Mesenchymal stem cell (in vitro differentiated cells and primary cell): ENCODE results near the gene CRNKL1.
"Not testable (repeated sequence)": the region's sequence is repeated elsewhere in the genome, so short reads cannot be mapped to it uniquely, and the experiment has no call there.

Experiments used
- DNase-seq: peaks from one replicate; pipeline ENCODE4 v3.0.0-alpha.2; 2013
- H2AFZ ChIP-seq: one replicate; pipeline ENCODE4 v1.6.1; 2013; ENCODE audit warnings: low read depth, mild to moderate bottlenecking, control low read depth, inconsistent platforms, low read length, moderate library complexity
- H2AK5ac ChIP-seq: 2 replicates; pipeline ENCODE4 v1.6.1; 2013; ENCODE audit warnings: low read length, moderate library complexity, mild to moderate bottlenecking, inconsistent platforms; ENCODE audit not compliant: severe bottlenecking
- H2BK120ac ChIP-seq: one replicate; pipeline ENCODE4 v1.6.1; 2013; ENCODE audit warnings: low read depth, mild to moderate bottlenecking, inconsistent platforms, low read length, moderate library complexity
- H2BK12ac ChIP-seq, 2 experiments: one replicate each; pipeline ENCODE4 v1.6.1; 2013; ENCODE audit warnings: inconsistent platforms in 2 of 2, low read length in 2 of 2, mild to moderate bottlenecking in 2 of 2, moderate library complexity in 2 of 2, control low read depth in 1 of 2
- H2BK15ac ChIP-seq: one replicate; pipeline ENCODE4 v1.6.1; 2013; ENCODE audit warnings: mild to moderate bottlenecking, low read depth, inconsistent platforms; ENCODE audit not compliant: poor library complexity, severe bottlenecking
- H2BK5ac ChIP-seq: 2 replicates; pipeline ENCODE4 v1.6.1; 2013; ENCODE audit warnings: low read depth, mild to moderate bottlenecking, low read length, control low read depth, inconsistent platforms; ENCODE audit not compliant: poor library complexity, severe bottlenecking
- H3K14ac ChIP-seq, 2 experiments: one replicate each; pipeline ENCODE4 v1.6.1; 2013; ENCODE audit warnings: inconsistent platforms in 2 of 2, low read length in 2 of 2, control low read depth in 1 of 2, mild to moderate bottlenecking in 1 of 2, moderate library complexity in 1 of 2
- H3K18ac ChIP-seq, 2 experiments: one replicate each; pipeline ENCODE4 v1.6.1; 2013; ENCODE audit warnings: inconsistent platforms in 2 of 2, low read length in 2 of 2, control low read depth in 1 of 2, low read depth in 1 of 2, mild to moderate bottlenecking in 1 of 2
- H3K23ac ChIP-seq, 2 experiments: one replicate each; pipeline ENCODE4 v1.6.1; 2013; ENCODE audit warnings: inconsistent platforms in 2 of 2, low read length in 2 of 2, mild to moderate bottlenecking in 2 of 2, moderate library complexity in 2 of 2, control low read depth in 1 of 2
- H3K27ac ChIP-seq: 2 replicates; pipeline ENCODE4 v1.5.1; 2013; ENCODE audit warnings: mild to moderate bottlenecking, moderate library complexity, low read length, control low read depth, inconsistent platforms; ENCODE audit not compliant: poor library complexity, severe bottlenecking
- H3K27me3 ChIP-seq, 2 experiments: 2 replicates each; pipeline versions ENCODE4 v1.6.1 to v1.7.0; 2013; ENCODE audit warnings: low read length in 2 of 2, mild to moderate bottlenecking in 2 of 2, moderate library complexity in 2 of 2, control low read depth in 1 of 2, inconsistent platforms in 1 of 2; ENCODE audit not compliant: control insufficient read depth in 1 of 2, insufficient read depth in 1 of 2
- H3K36me3 ChIP-seq, 2 experiments: 2 replicates each; pipeline versions ENCODE4 v1.6.1 to v1.7.0; 2013; ENCODE audit warnings: low read length in 2 of 2, control low read depth in 1 of 2, inconsistent platforms in 1 of 2, low read depth in 1 of 2, mild to moderate bottlenecking in 1 of 2; ENCODE audit not compliant: insufficient read depth in 2 of 2, control insufficient read depth in 1 of 2
- H3K4ac ChIP-seq, 2 experiments: one replicate each; pipeline ENCODE4 v1.6.1; 2013; ENCODE audit warnings: inconsistent platforms in 2 of 2, low read length in 2 of 2, mild to moderate bottlenecking in 2 of 2, moderate library complexity in 2 of 2, control low read depth in 1 of 2, low read depth in 1 of 2
- H3K4me1 ChIP-seq: 2 replicates; pipeline ENCODE4 v1.6.1; 2013; ENCODE audit warnings: low read depth, low read length, control low read depth; ENCODE audit not compliant: control insufficient read depth, insufficient read depth
- H3K4me2 ChIP-seq: 2 replicates; pipeline ENCODE4 v1.6.1; 2013; ENCODE audit warnings: low read length, mild to moderate bottlenecking, inconsistent platforms; ENCODE audit not compliant: poor library complexity, severe bottlenecking
- H3K4me3 ChIP-seq, 2 experiments: 2 replicates each; pipeline versions ENCODE4 v1.5.1 to v1.7.0; 2013; ENCODE audit warnings: low read length in 2 of 2, mild to moderate bottlenecking in 2 of 2, control low read depth in 1 of 2, low read depth in 1 of 2; ENCODE audit not compliant: insufficient read depth in 1 of 2
- H3K79me1 ChIP-seq: replicated peaks from 2 replicates; pipeline ENCODE4 v1.6.1; 2013; ENCODE audit warnings: mild to moderate bottlenecking, control low read depth, low read length, inconsistent platforms; ENCODE audit not compliant: poor library complexity, severe bottlenecking
- H3K9ac ChIP-seq: 2 replicates; pipeline ENCODE4 v1.7.0; 2013; ENCODE audit warnings: mild to moderate bottlenecking, low read length, moderate library complexity
- H3K9me3 ChIP-seq: 2 replicates; pipeline ENCODE4 v1.7.0; 2013; ENCODE audit warnings: mild to moderate bottlenecking, low read length; ENCODE audit not compliant: control insufficient read depth
- H4K8ac ChIP-seq: one replicate; pipeline ENCODE4 v1.6.1; 2013; ENCODE audit warnings: inconsistent platforms, mild to moderate bottlenecking, low read length, moderate library complexity
- H4K91ac ChIP-seq: one replicate; pipeline ENCODE4 v1.6.1; 2013; ENCODE audit warnings: mild to moderate bottlenecking, low read length, inconsistent platforms
- WGBS: methylation state at CpG from one replicate; pipeline ENCODE4 v1.1.7; 2013; ENCODE audit warnings: mixed read lengths; 5-methylcytosine and 5-hydroxymethylcytosine counted together

CRNKL1 gene

DNA sequence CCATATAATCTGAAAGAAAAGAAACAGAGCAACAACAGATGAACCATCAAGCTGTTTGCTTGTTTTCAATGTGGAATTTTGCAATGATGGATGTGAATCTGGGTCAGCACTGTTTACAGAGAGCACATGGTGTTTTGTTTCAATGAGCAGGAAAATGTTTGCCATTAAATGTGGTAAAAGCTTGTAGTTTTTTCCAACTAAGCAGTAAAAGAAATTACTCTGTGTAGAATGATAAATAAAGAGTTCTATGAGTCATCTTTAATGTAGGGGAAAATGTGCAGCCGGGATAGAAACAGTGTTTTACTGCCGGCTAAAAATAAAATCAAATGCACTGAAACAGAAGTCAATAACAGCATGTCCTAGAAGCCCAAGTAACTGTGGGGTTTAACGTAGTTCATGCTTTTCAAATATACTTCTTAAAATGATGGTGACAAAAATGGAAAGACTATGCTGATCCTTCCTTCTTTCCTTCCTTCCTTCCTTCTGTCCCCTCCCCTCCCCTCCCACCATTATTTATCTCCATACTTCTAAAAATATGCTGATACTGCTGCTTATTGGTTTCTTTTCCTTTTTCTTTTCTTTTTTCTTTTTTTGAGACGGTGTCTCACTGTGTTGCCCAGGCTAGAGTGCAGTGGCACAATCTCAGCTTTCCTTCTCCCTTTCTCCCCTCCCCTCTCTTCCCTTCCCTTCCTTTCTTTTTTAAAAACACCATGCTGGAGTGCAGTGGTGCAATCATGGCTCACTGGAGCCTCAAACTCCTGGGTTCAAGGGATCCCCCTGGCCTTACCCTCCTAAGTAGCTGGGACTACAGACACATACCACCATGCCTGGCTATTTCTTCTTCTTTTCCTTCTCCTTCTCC is 41.4 kb downstream of the CRNKL1 start:
- Histone ChIP-seq H2AK5ac (no peak overlapping the region), H3K14ac (no peak overlapping the region), H2BK120ac (peak overlapping the region; percentile 49), H3K36me3 (peaks cover 3% of the 10 kb centered on the region in 2 experiments), H2BK15ac (no peak overlapping the region), H3K4me3 (peak overlapping the region in 1 of 2 experiments; percentile 51), H3K79me1 (no peaks in the 10 kb centered on the region), H3K27me3 (no peaks in the 10 kb centered on the region), H3K23ac (no peak overlapping the region), H4K91ac (peak overlapping the region; percentile 61), H4K8ac (peak overlapping the region; percentile 72), H3K4me2 (no peak overlapping the region), H3K4me1 (peaks cover 5% of the 10 kb centered on the region), H3K9me3 (no peaks in the 10 kb centered on the region), H2BK5ac (no peak overlapping the region), H3K4ac (peak overlapping the region in 1 of 2 experiments; percentile 40), H2AFZ (no peak overlapping the region), H2BK12ac (peak overlapping the region; percentile 65 to 97), H3K9ac (peak overlapping the region; percentile 73), H3K18ac (peak overlapping the region; percentile 13 to 58), H3K27ac (no peak overlapping the region)
- WGBS: 23% methylated on average over 2 of the region's 4 CpGs
- DNase-seq: peak; percentile 93

DNA sequence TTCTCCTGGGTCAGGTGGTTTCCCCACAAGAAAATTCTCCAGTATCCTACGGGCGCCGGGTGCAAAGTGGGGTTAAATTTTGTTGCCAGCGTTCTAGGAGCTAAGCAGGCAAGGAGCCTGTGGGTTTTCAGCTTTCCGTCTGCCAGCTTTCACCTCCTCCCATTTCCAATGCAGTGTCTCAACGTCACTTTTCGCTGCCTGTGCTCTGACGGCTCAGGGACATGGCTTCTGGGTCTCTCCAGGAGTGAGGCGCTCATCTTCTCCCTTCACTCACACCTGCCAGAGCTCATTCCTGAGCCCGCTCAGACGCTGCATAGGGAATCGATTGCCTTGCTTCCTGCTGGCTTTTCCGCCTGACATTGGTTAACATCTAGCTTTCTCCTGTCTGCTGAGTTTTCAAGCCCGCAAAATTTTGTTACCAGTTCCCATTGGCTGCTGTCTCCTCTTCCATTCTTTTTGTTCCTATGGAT is 42.4 kb downstream of the CRNKL1 start:
- Histone ChIP-seq H2BK120ac (no peak overlapping the region), H2BK12ac (peak overlapping the region; percentile 34 to 76), H3K14ac (no peak overlapping the region), H3K4me1 (peaks cover 5% of the 10 kb centered on the region), H2AFZ (no peak overlapping the region), H3K27me3 (no peaks in the 10 kb centered on the region), H3K79me1 (no peaks in the 10 kb centered on the region), H2AK5ac (no peak overlapping the region), H3K18ac (peak overlapping the region; percentile 10 to 22), H3K4me3 (no peak overlapping the region), H4K91ac (peak overlapping the region; percentile 85), H2BK15ac (peak overlapping the region; percentile 12), H3K36me3 (peaks cover 3 to 10% of the 10 kb centered on the region in 2 experiments), H3K23ac (no peak overlapping the region), H3K9ac (peak overlapping the region; percentile 30), H2BK5ac (no peak overlapping the region), H4K8ac (no peak overlapping the region), H3K9me3 (no peaks in the 10 kb centered on the region), H3K27ac (no peak overlapping the region), H3K4ac (peak overlapping the region; percentile 3 to 6), H3K4me2 (no peak overlapping the region)
- 50% methylated on average over 14 of the region's 14 CpGs for WGBS
- DNase-seq: peak; percentile 33

DNA sequence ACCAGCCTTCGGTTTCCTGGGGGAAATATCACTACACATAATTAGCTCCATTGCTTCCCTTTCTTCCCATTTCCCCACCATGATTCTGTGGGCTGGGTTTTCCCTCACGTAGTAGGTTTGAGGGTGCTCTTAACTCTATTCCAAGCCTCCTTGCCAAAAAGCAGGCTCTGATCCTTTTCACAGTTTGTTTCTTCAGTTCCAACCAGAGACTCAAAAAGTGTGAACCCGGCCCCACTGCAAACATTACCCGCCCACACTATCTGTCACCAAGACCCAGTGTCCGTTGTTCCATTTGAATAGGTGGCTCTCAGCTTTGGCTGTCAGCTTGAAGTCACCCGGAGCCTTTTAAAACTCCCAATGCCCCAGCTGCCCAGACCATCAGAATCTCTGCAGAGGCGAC is 46.9 kb downstream of the CRNKL1 start:
- Histone ChIP-seq H3K79me1 (peaks cover 15% of the 10 kb centered on the region), H3K4me2 (no peak overlapping the region), H2BK120ac (no peak overlapping the region), H3K14ac (no peak overlapping the region), H3K23ac (no peak overlapping the region), H3K18ac (no peak overlapping the region), H4K91ac (no peak overlapping the region), H3K9me3 (no peaks in the 10 kb centered on the region), H3K27ac (no peak overlapping the region), H3K27me3 (no peaks in the 10 kb centered on the region), H2BK12ac (no peak overlapping the region), H2BK5ac (no peak overlapping the region), H3K4ac (no peak overlapping the region), H3K9ac (no peak overlapping the region), H2AK5ac (no peak overlapping the region), H3K36me3 (peaks cover 20 to 40% of the 10 kb centered on the region in 2 experiments), H3K4me1 (peaks cover 5% of the 10 kb centered on the region), H2AFZ (no peak overlapping the region), H2BK15ac (no peak overlapping the region), H4K8ac (peak overlapping the region; percentile 69), H3K4me3 (no peak overlapping the region)
- DNase-seq: no peak
- WGBS: 84% methylated on average over 7 of the region's 7 CpGs

DNA sequence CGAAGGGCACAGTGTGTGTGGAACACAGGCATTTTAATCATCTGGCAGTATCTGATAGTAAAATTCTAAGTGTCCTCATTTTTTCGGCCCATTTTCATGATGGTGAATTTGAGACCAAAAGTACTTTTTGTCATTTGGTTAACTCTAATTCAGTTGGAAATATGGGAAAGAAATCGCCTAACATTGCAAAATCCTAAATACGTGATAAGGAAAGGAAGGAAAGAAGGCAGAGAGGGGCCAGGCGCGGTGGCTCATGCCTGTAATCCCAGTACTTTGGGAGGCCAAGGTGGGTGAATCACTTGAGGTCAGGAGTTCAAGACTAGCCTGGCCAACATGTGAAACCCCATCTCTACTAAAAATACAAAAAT is 48.3 kb downstream of the CRNKL1 start:
- H3K4me2 ChIP-seq, H3K18ac ChIP-seq, H2AFZ ChIP-seq, H3K27ac ChIP-seq, H4K8ac ChIP-seq, H2BK12ac ChIP-seq, H3K4ac ChIP-seq, H3K27me3 ChIP-seq, H3K4me1 ChIP-seq, H2AK5ac ChIP-seq, H2BK15ac ChIP-seq, H4K91ac ChIP-seq, H3K23ac ChIP-seq, H2BK120ac ChIP-seq, DNase-seq, H3K9me3 ChIP-seq, H2BK5ac ChIP-seq, H3K14ac ChIP-seq: not testable (repeated sequence)
- 99% methylated on average over 4 of the region's 6 CpGs for WGBS
- H3K36me3 ChIP-seq: peaks cover 29 to 54% of the 10 kb centered on the region in 2 experiments
- H3K79me1 ChIP-seq: peaks cover 23% of the 10 kb centered on the region
- H3K4me3 ChIP-seq: peak overlapping the region in 1 of 2 experiments; percentile 64
- peak overlapping the region; percentile 80 for H3K9ac ChIP-seq
